GM08714 (cell line): ENCODE data around the gene LINGO1.

Experiments used
- H3K4me3 ChIP-seq: fragments of 200-500 bp; sonication (Bioruptor generic); 2 replicates; pipeline ENCODE4 v1.5.1; 2014; ENCODE audit warnings: mild to moderate bottlenecking, low read length, inconsistent platforms
- ZNF274 ChIP-seq: IDR thresholded peaks from 2 replicates; pipeline ENCODE4 v1.6.1; 2012; ENCODE audit warnings: mild to moderate bottlenecking, low read depth, low read length

The LINGO1 gene

DNA sequence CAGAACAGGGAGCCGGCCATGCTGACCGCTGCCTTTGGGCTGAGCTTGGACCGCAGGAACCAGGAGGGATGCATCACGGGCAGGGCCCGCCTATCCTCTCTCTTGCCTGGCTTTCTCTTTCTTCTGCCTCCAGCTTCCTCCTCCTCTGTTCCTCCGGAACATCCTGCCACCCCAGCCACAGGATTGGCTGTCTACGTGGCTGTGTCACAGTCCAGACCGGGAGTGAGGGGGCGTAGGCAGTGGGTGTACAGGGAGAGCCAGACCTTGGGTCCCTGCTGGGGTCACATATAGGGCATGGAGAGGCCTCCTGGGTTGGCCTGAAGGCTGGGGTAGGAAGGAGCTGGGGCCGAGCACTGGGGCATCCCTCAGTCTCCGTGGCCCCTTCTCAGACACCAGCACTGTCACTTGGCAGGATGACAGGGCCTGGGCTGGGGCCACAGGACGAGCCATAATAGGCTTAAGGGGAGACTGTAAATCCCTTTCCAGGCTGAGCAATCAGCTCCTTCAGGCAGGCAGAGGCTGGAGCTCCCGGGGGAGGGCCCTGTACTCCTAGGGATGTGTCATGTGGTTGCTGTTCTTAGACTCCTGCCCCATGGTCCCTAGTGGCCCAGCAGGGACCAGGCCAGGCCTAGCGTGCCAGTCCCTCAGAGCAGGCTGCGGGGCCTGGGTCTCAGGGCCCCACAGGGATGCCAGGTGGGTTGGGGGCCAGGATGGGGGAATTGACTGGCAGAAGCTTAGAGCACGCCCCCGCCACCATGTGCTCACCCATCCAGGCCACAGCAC lies 25.4 kb downstream of the LINGO1 start:
- no peak for TF ChIP-seq ZNF274
- no peak overlapping the region for H3K4me3 ChIP-seq

DNA sequence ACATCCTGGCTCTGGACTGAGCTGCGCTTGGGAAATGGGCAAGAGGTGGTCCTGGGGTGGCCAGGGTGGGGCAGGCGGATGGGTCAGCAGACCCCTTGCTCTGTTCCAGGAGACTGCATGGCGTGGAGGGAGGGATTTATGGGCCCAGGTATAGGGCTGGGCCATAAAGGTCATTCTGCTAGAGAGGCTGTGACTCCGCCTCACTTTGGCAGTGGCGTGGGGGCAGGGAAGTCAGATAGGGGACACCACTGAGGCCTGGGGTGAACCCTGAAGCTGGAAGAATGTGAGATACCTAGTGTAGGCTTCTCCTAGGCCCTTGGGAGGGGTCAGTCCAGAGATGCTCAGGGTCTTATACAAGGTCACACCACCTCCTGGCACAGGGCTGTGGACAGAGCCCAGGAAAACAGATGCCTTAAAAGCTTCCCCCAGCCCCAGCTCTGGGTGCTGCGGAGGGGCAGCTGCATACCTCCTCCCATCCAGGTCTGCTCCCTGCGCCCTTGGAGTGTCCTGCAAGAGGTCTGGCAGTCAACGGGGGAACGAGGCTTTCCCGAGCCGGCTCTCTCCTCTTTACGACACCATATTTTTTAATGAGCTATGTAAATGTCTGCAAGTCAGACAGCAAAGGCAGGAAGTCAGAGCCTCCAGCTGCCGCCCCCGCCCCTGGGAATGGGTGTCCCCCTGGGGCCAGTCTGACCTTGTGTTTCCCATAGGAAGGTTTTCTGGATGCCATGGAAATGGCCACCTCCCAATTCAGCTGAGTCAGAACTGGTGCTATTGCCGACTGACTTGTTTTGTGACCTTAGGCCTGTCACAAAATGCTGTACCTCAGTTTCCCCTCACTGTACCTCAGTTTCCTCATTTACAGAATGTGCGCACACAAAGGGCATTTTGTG lies 26.3 kb downstream of the LINGO1 start:
- TF ChIP-seq ZNF274 = no peak
- H3K4me3 ChIP-seq = no peak overlapping the region

DNA sequence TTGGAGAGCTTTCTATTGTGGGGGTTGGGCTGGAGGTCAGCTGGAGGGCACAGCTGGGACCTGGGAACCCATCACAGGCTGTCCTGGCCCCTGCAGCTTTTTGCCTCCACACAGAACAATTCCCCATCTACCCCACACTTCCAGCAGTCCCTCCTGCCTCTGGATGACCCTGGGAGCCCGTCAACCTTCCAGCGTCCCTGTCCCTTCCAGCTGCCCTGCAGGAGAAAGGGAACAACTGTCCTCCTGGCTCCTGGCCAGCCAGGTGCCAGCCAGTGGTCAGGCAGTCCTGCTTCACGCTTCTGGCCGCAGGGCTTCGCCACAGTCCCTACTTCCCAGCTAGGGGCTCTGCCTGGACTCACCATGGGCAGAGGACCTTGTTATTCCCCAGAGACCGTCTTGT lies 27.2 kb downstream of the LINGO1 start:
- TF ChIP-seq ZNF274 = no peak
- no peak overlapping the region for H3K4me3 ChIP-seq

DNA sequence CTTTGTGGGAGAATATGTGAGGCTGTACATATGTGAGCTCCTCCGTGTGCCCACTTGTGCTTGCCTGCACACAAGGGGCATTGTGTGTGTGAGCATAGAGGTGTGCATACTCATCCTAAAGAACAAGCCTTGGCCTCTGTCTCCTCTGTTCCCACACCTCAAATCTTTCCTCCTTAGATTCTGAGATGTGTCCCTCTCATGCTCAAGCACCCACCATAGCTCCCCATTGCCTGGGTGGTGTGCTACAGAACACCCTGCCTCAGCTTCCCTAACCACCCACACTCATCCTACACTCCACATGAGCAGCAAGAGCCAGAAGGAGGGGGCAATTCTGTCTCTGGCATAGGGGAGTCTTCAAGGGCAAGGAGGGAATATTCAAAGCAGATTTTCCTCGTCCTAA lies 27.7 kb downstream of the LINGO1 start:
- TF ChIP-seq ZNF274 = no peak
- no peak overlapping the region for H3K4me3 ChIP-seq

DNA sequence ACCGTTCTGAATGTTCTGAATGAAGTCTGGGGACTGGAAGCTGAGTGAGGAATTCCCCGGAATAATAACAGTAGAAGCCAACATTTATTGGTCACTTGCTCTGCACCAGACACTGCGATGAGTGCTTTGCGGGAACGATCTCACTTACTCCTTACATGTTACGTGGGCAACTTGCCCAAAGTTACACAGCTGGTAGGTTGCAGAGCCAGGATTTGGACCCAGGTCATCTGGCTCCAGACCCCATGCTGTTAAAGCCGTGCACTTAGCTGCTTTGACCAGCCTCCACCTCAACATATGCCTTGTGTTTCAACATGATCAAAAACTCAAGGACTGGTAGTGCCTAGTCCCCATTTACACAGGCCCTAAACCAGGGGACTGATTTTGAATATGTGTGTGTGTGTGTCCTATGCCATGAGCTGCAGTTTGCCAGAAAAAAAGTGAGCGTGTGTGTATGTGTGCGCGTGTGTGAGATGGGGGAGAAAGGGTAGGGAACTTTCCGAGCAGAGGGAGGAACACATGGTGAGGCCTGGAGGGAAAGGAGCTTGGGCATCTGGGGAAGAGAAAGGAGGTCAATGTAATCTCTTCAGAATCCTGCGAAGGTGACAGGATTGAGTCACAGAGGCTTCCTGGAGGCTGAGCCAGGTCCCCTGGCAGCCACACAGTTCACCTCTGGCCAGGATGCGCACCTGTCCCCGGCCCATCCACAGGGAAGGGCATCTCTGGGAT lies 28.9 kb downstream of the LINGO1 start:
- H3K4me3 ChIP-seq = no peak overlapping the region
- no peak for TF ChIP-seq ZNF274

DNA sequence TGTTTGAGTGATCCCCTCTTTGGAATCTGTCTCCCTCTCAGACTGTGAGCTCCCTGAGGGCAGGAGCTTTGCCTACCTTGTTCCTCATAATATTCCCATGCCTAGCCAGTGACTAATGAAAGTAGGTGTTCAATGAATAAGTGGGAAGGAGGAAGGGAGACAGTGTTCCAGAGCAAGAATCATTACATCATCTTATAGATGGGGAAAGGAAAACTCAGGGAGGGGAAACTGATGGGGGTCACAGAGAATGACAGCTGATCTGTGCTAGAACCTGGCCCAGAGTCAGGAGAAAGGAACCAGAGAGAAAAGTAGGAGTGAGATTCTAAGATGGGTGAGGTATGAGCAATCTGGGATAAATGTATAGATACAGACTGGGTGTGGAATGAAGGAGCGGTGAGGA lies 29.9 kb downstream of the LINGO1 start:
- no peak for TF ChIP-seq ZNF274
- H3K4me3 ChIP-seq = no peak overlapping the region

DNA sequence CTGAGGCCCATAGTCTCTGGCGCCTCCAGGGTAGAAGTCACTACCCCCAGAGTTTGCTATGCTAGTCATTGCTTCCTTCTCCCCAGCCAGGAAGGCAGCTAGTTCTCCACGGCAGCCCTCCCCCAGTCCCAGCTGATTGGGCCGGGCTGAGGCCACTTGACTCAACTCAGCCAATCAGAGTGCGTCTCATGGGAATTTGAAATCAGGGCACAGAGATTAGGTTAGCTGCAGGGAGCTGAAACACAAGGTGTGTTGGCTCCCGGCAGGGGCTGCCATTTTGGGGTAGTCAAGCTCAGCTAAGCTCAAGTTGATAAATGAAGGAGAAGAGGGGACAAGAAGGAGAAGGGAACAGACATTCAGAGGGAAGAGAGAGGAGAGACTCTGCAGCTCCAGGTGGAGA lies 32.8 kb downstream of the LINGO1 start:
- no peak overlapping the region for H3K4me3 ChIP-seq
- TF ChIP-seq ZNF274 = no peak

DNA sequence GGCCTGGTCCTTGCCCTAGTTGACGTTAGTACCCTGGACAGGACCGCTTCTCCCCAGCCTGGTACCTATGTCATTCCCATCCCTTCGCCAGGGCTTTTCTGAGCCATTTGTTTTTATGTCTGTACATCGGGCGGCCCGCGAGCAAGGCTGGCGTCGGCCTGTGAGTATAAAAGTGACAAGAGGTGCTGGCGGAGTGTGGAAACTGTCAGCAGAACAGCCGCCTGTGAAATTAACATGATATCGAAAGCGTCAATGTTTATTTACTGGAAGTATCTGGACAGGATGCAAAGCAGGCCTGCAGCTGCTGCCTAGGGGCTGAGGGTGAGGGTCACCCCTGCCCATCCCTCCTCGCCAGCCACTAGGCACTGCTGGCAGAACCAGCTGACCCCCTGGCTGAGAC lies 33.4 kb downstream of the LINGO1 start:
- no peak for TF ChIP-seq ZNF274
- no peak overlapping the region for H3K4me3 ChIP-seq

DNA sequence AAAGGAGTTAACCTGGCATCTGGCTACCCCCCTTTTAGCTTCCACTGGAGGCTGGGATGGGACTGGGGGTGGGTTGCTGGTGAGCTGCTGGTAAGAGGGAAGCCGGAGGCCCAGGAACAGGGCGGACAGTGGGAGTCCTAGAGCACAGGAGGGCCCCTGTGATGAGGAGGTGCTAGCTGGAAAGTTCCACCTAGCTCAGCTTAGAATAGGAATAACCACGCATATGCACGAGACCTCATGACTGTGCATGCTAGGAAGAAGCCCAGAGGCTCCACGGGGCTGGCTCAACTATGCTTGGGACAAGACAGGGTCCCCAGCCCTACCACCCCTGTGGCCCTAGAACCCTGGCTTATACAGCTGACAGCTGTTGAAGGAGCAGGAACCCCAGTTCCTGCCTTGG lies 34.1 kb downstream of the LINGO1 start:
- H3K4me3 ChIP-seq = no peak overlapping the region
- no peak for TF ChIP-seq ZNF274

DNA sequence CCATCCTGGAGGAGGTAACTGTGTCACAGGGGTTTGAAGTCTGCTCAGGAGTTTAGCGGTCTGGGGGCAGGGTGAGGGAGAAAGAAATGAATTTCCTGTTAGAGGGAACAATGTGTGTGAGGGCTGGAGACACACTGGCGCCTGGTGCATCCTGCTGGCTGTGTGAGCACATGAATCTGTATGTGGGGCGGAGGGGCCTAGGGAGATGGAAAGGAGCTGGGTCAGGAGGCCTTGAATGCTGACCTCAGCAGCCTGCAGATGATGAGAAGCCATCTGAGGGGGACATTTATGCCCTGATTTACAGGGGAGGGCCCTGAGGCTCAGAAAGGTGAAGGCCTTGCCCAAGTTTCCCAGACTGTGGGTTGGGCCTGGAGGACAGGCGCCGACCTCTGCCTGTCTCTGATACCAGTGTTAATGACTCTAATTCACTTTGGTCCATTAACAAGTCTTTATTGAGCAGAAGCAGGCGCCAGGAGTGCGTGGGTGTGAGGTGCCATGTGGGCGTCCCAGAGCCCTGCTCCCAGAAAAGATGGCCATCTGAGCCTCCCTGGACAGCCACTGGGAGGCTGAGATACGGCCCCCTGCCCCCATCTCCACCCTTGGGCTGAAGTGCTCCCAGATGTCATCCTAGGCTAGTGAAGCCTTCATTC lies 34.8 kb downstream of the LINGO1 start:
- no peak overlapping the region for H3K4me3 ChIP-seq
- TF ChIP-seq ZNF274 = no peak

DNA sequence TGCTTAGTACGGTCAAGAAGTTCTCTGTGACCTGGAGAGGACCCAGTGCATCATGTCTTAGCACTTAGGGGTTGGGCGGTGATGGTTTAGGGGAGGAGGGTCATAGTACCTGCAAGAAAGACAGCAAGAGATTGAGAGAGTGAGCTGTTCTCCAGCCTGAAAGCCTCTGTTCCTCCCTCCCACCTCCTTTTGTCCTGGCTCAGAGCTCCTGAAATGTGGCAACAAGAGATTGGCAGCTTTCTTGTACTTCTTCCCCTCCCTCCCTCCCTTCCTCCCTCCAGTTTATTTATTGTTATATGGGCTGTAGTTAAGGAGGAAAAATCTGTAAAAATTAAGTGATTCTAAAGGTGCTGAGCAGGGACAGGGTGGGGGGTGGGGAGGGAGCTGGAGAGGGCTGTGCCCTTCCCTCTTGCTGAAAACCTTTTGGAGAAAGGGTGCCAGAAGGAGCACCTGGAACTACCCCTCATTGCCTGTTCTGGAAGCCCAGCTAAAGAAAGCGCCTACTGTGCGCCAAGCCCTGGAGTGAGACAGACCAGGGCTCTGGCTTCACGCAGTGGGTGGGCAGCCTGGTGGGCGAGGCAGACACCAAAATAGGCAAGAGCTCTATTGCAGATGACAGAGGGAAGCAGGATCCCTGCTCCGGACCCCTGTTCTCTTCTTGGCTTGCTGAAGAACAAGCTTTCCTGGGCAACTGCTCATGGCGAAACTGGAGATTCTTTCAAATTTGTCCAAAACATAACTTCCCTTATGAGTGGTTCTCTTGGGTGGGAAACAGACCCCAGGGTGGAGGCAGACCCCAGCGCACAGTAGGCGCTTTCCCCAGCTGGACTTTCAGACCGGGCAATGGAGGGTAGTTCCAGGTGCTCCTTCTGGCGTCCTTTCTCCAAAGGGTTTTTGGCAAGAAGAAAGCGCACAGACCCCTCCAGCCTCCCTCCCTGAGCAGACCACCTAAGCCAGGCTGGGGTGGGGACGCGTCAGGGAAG lies 35.6 kb downstream of the LINGO1 start:
- no peak for TF ChIP-seq ZNF274
- no peak overlapping the region for H3K4me3 ChIP-seq

DNA sequence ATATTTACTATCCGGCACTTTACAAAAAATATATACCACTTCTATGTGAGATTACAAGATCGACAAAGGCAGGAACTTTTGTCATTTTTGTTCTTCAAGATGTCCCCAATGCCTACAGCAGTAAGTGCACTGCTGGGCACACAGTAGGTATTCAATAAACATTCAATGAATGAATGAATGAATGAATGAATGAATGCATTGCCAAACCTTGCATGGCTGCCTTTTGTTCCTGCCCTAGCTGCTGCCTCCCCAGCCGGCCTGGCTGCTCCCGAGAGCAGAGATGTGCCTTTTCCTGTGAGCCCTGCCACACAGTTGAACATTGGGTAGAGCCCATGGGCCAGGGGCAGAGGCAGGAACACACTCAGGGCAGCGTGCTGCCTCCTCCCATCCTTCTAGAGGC lies 37.5 kb downstream of the LINGO1 start:
- H3K4me3 ChIP-seq = no peak overlapping the region
- TF ChIP-seq ZNF274 = no peak

DNA sequence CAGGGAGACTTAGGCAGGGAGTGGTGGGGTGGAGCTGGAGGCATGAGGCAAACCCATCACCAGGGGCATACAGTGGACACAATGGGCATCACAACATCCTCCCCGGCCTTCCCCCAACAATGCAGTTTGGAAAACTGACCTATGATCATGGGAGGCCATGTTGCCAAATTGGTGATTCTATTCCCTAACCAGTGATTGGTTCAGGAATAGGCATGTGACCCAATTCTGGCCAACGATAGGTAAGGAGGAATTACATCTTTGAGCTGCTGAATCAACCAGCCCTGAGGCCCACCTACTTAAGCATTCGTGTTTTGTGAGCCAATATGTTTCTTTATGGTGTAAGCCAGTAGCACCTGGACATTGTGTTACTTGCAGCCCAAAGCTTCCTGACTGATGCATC lies 40.0 kb downstream of the LINGO1 start:
- TF ChIP-seq ZNF274 = no peak
- no peak overlapping the region for H3K4me3 ChIP-seq
